Endodermal cell (in vitro differentiated cells): Measurements from ENCODE around the gene RAB7A. TPM values are rescaled to one million over a fixed set of nuclear protein-coding genes. Genes with fewer than 3 reads are reported as not detected.

Source experiments
- DNase-seq: peaks from one replicate; pipeline ENCODE4 v3.0.0-alpha.2; 2017
- H3K27ac ChIP-seq: 2 replicates; pipeline ENCODE4 v1.5.1; 2013; ENCODE audit warnings: mild to moderate bottlenecking, low read depth, low read length, moderate library complexity
- H3K27me3 ChIP-seq: 2 replicates; pipeline ENCODE4 v1.6.1; 2013; ENCODE audit warnings: mild to moderate bottlenecking, low read length, moderate library complexity; ENCODE audit not compliant: insufficient read depth, control insufficient read depth, poor library complexity, severe bottlenecking
- H3K36me3 ChIP-seq: 2 replicates; pipeline ENCODE4 v1.7.0; 2013; ENCODE audit warnings: mild to moderate bottlenecking, low read length, moderate library complexity; ENCODE audit not compliant: control insufficient read depth, insufficient read depth
- H3K4me1 ChIP-seq: one replicate; pipeline ENCODE4 v1.7.0; 2013; ENCODE audit warnings: low read length; ENCODE audit not compliant: control insufficient read depth, insufficient read depth
- H3K4me3 ChIP-seq: 2 replicates; pipeline ENCODE4 v1.5.1; 2013; ENCODE audit warnings: mild to moderate bottlenecking, low read length, moderate library complexity
- H3K9ac ChIP-seq: 2 replicates; pipeline ENCODE4 v1.6.1; 2013; ENCODE audit warnings: mild to moderate bottlenecking, low read length, moderate library complexity; ENCODE audit not compliant: poor library complexity, severe bottlenecking; ENCODE audit errors: extremely low read depth
- H3K9me3 ChIP-seq: 2 replicates; pipeline ENCODE4 v1.6.1; 2013; ENCODE audit warnings: mild to moderate bottlenecking, low read length, moderate library complexity; ENCODE audit not compliant: control insufficient read depth
- H3K27ac Mint-ChIP-seq: 2 replicates; pipeline ENCODE4 v1.8.0; 2020; ENCODE audit warnings: mixed read lengths
- H3K27me3 Mint-ChIP-seq: 2 replicates; pipeline ENCODE4 v1.8.0; 2021; ENCODE audit warnings: mild to moderate bottlenecking, mixed read lengths; ENCODE audit not compliant: insufficient read depth
- H3K36me3 Mint-ChIP-seq: 2 replicates; pipeline ENCODE4 v1.8.0; 2020; ENCODE audit warnings: low read depth, mixed read lengths
- H3K4me1 Mint-ChIP-seq: 2 replicates; pipeline ENCODE4 v1.8.0; 2020; ENCODE audit warnings: mixed read lengths
- H3K4me3 Mint-ChIP-seq: 2 replicates; pipeline ENCODE4 v1.8.0; 2020; ENCODE audit warnings: mild to moderate bottlenecking, moderate library complexity, mixed read lengths
- H3K9me3 Mint-ChIP-seq: 2 replicates; pipeline ENCODE4 v1.8.0; 2020; ENCODE audit warnings: mild to moderate bottlenecking, mixed read lengths
- CTCF ChIP-seq: fragments of 200-600 bp; sonication (generic); conservative IDR thresholded peaks from 2 replicates; pipeline ENCODE4 v1.5.0; 2021; ENCODE audit warnings: antibody characterized with exemption, mild to moderate bottlenecking
- WGBS, 2 experiments: methylation state at CpG; one replicate each; pipeline versions ENCODE4 v1.1.5 to v1.1.7; 2013; ENCODE audit warnings: missing lambda C conversion rate in 2 of 2, mixed read lengths in 1 of 2; ENCODE audit not compliant: insufficient coverage in 1 of 2, insufficient read length in 1 of 2; 5-methylcytosine and 5-hydroxymethylcytosine counted together
- total RNA-seq, 2 donors: library from RNA; stranded (reverse); fragmentation: NEBNext Ultra II Directional in 1 of 2; extraction: Animal tissue kit (Norgen Biotek cat#: 25700) in 1 of 2; gene quantifications; 2 replicates in 1 of 2; 3 replicates in 1 of 2; pipeline ENCODE4 v1.2.1, GENCODE V29; 2021

The RAB7A gene
- total RNA-seq, 2 donors from 2014 or later, result 166 to 194 TPM

- DNase-seq, result no peak
- H3K4me3 Mint-ChIP-seq, result no peak overlapping the region
- H3K4me1 ChIP-seq, result no peaks in the 10 kb centered on the region
- no peak for TF ChIP-seq CTCF
- H3K27me3 ChIP-seq, result no peaks in the 10 kb centered on the region
- 94 to 96% methylated on average over 5 to 7 of the region's 7 CpGs for WGBS, 2 experiments
- H3K9ac ChIP-seq, result no peak overlapping the region
- no peak overlapping the region for H3K27ac Mint-ChIP-seq
- H3K27me3 Mint-ChIP-seq, result no peaks in the 10 kb centered on the region
- no peaks in the 10 kb centered on the region for H3K9me3 ChIP-seq
- H3K4me1 Mint-ChIP-seq, result peaks cover 3% of the 10 kb centered on the region
- no peaks in the 10 kb centered on the region for H3K9me3 Mint-ChIP-seq
- H3K36me3 ChIP-seq, result peaks cover 56% of the 10 kb centered on the region
- peak overlapping the region; percentile 6 for H3K27ac ChIP-seq
- peaks cover 52% of the 10 kb centered on the region for H3K36me3 Mint-ChIP-seq
- no peak overlapping the region for H3K4me3 ChIP-seq
Measured at GRCh38 chr3:128820252-128820839, 94.4 kb downstream of the RAB7A start.

DNA sequence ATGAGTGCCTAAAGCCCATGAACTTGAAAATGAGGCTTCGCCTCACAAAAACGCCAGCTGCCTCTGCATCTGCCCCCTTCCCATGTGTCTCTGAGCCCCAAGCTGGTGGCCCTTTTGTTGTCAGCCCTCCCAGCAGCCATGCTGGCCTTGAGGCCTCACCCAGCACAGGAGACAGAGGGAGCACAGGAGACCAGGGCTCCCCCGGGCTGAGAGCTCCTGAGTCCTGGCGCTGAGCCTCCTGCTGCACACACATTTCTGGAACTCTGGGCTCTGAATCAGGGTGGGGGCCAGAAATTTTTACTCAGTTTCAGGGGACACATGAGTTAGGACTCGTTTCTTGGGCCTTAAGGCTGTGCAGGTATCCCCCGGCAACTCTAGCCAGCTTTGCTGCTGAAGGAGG, 97.0 kb downstream of the RAB7A start:
- TF ChIP-seq CTCF, result no peak
- no peak for DNase-seq
- no peaks in the 10 kb centered on the region for H3K27me3 Mint-ChIP-seq

DNA sequence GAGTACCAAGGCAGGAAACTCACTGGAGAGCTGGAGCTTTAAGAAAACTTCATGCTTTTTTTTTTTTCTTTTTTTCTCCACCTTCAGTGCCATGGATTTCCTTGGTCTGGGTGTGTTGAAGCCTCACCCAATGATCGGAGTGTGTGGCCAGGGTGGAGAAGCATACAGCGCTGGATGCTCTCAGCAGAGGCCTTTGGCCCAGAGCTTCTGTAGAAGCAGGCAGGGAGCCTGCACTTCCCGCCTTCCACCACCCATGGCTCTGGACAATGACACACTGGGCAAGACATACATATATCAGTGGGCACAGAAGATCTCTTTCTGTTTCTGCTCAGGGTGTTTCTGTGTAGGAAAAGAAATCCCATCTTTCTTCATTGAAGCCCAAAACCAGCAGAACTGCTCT, 97.6 kb downstream of the RAB7A start:
- Histone ChIP-seq H3K27ac (no peak overlapping the region), H3K9me3 (no peaks in the 10 kb centered on the region), H3K4me1 (no peaks in the 10 kb centered on the region), H3K36me3 (peaks cover 26% of the 10 kb centered on the region), H3K4me3 (no peak overlapping the region), H3K9ac (no peak overlapping the region), H3K27me3 (no peaks in the 10 kb centered on the region)
- H3K36me3 Mint-ChIP-seq, result peaks cover 25% of the 10 kb centered on the region
- H3K9me3 Mint-ChIP-seq, result no peaks in the 10 kb centered on the region
- no peak for DNase-seq
- no peak for TF ChIP-seq CTCF
- no peak overlapping the region for H3K4me3 Mint-ChIP-seq
- H3K27me3 Mint-ChIP-seq, result no peaks in the 10 kb centered on the region
- H3K4me1 Mint-ChIP-seq, result peaks cover 7% of the 10 kb centered on the region
- WGBS, 2 experiments, result 91 to 100% methylated on average over 2 to 3 of the region's 3 CpGs
- H3K27ac Mint-ChIP-seq, result peak overlapping the region; percentile 29

More for the DNA sequence above, 97.0 kb downstream of the RAB7A start:
- Histone ChIP-seq H3K36me3 (peaks cover 32% of the 10 kb centered on the region), H3K4me3 (no peak overlapping the region), H3K27me3 (no peaks in the 10 kb centered on the region), H3K9ac (no peak overlapping the region), H3K4me1 (no peaks in the 10 kb centered on the region), H3K27ac (no peak overlapping the region), H3K9me3 (no peaks in the 10 kb centered on the region)
- WGBS, 2 experiments, result 93 to 94% methylated on average over 5 to 6 of the region's 6 CpGs
- Mint-ChIP-seq H3K9me3 (no peaks in the 10 kb centered on the region), H3K4me3 (no peak overlapping the region), H3K36me3 (peaks cover 31% of the 10 kb centered on the region), H3K4me1 (peaks cover 3% of the 10 kb centered on the region), H3K27ac (peak overlapping the region; percentile 29)
